Sigmoid colon (tissue), 4 donors: ENCODE measurements around the gene HILPDA.

ENCODE experiments used
- CTCF ChIP-seq, 4 experiments: fragments of 450-650 bp in 3 of 4; fragments of 200-600 bp in 1 of 4; IDR thresholded peaks; one replicate each; pipeline ENCODE4 v1.5.1; 2016 to 2019; ENCODE audit warnings: antibody characterized with exemption in 4 of 4, mild to moderate bottlenecking in 3 of 4, moderate library complexity in 2 of 4
- POLR2A ChIP-seq, 2 donors: fragments of 450-650 bp; IDR thresholded peaks; one replicate each; pipeline ENCODE4 v1.6.1; 2016; ENCODE audit warnings: antibody characterized with exemption in 2 of 2, mild to moderate bottlenecking in 2 of 2, moderate library complexity in 2 of 2
- POLR2AphosphoS5 ChIP-seq, 4 donors: sonication (generic); formaldehyde crosslinking; IDR thresholded peaks; one replicate each; pipeline ENCODE4 v1.6.1; 2017; ENCODE audit warnings: antibody characterized with exemption in 4 of 4

- TF ChIP-seq POLR2A (IDR thresholded peaks at IDR 0.05) = no peak
- no peak for TF ChIP-seq POLR2AphosphoS5 (IDR thresholded peaks at IDR 0.05)
- no peak for TF ChIP-seq CTCF (IDR thresholded peaks at IDR 0.05)
These were observed 3.1 kb upstream of the HILPDA start for GRCh38 chr7:128452552-128452951.
